ENCODE results near the gene VCY1B. TPM values are rescaled to one million over a fixed set of nuclear protein-coding genes. Genes with fewer than 3 reads are reported as not detected.
"Not testable (repeated sequence)": the region's sequence is repeated elsewhere in the genome, so short reads cannot be mapped to it uniquely, and the experiment has no call there.

VCY1B gene
- not detected for polyA plus RNA-seq (2012; ENCODE audit: missing spikeins)

GRCh38 chrY:14055927-14056326 is at the start of gene VCY1B:
VCY1B (plus strand) TSS chrY:14056227; CDS start chrY:14056290, 63 bp downstream.
- DNase-seq (ENCODE audit: insufficient read length); FAIRE-seq: not testable (repeated sequence)

GRCh38 chrY:14011916-14012315 is 44.1 kb upstream of the VCY1B start:
- not testable (repeated sequence) for FAIRE-seq; DNase-seq (ENCODE audit: insufficient read length)

GRCh38 chrY:14030395-14030794 is 25.6 kb upstream of the VCY1B start:
- not testable (repeated sequence) for DNase-seq (ENCODE audit: insufficient read length); FAIRE-seq

- no peak for DNase-seq (ENCODE audit: insufficient read length)
- FAIRE-seq: no peak
- no peak for TF ChIP-seq POLR2AphosphoS5 (IDR thresholded peaks at IDR 0.05; ENCODE audit: low read depth, low read length)
- no peak for TF ChIP-seq POLR2A (IDR thresholded peaks at IDR 0.05; ENCODE audit: low read depth, low read length)
- TF ChIP-seq TAF1 (IDR thresholded peaks at IDR 0.05; ENCODE audit: borderline replicate concordance, low read depth, low read length): no peak
These were observed 29.9 kb downstream of the VCY1B start for GRCh38 chrY:14085877-14086276.

Measured in GM12892 (cell line).